ENCODE measurements around the gene PTPN4.

PTPN4 gene

GRCh38 chr2:119818792-119819191 is 59.1 kb downstream of the PTPN4 start:
- DNase-seq, result no peak

- no peak for DNase-seq
These were observed 60.1 kb downstream of the PTPN4 start for GRCh38 chr2:119819846-119820245.

GRCh38 chr2:119820275-119820674 is 60.6 kb downstream of the PTPN4 start:
- DNase-seq, result no peak

GRCh38 chr2:119821266-119821665 is 61.5 kb downstream of the PTPN4 start:
- DNase-seq, result no peak

- peak; percentile 14 for DNase-seq
These were observed 64.1 kb downstream of the PTPN4 start for GRCh38 chr2:119823734-119824334.

- peak; percentile 14 for DNase-seq
These were observed 66.7 kb downstream of the PTPN4 start for GRCh38 chr2:119826370-119826961.

- DNase-seq, result no peak
These were observed 68.3 kb downstream of the PTPN4 start for GRCh38 chr2:119827866-119828507.

- DNase-seq, result no peak
These were observed 76.9 kb downstream of the PTPN4 start for GRCh38 chr2:119836455-119837142.

GRCh38 chr2:119837350-119837749 is 77.6 kb downstream of the PTPN4 start:
- no peak for DNase-seq

GRCh38 chr2:119837759-119838158 is 78.0 kb downstream of the PTPN4 start:
- no peak for DNase-seq

GRCh38 chr2:119838179-119838578 is 78.5 kb downstream of the PTPN4 start:
- DNase-seq, result no peak

- DNase-seq, result no peak
These were observed 81.8 kb downstream of the PTPN4 start for GRCh38 chr2:119841550-119841949.

- DNase-seq, result no peak
These were observed 86.3 kb downstream of the PTPN4 start for GRCh38 chr2:119846021-119846420.

GRCh38 chr2:119849838-119850565 is 90.3 kb downstream of the PTPN4 start:
- no peak for DNase-seq

GRCh38 chr2:119852214-119852613 is 92.5 kb downstream of the PTPN4 start:
- no peak for DNase-seq

- DNase-seq, result no peak
These were observed 94.2 kb downstream of the PTPN4 start for GRCh38 chr2:119853777-119854399.

- DNase-seq, result no peak
These were observed 96.8 kb downstream of the PTPN4 start for GRCh38 chr2:119856469-119856901.

- no peak for DNase-seq
These were observed 98.0 kb downstream of the PTPN4 start for GRCh38 chr2:119857742-119858141.

GRCh38 chr2:119859528-119859927 is 99.8 kb downstream of the PTPN4 start:
- peak; percentile 1 for DNase-seq

GRCh38 chr2:119860924-119861323 is 101.2 kb downstream of the PTPN4 start:
- no peak for DNase-seq

GRCh38 chr2:119862127-119862889 is 102.6 kb downstream of the PTPN4 start:
- no peak for DNase-seq

- DNase-seq, result peak; percentile 3
These were observed 104.6 kb downstream of the PTPN4 start for GRCh38 chr2:119864318-119864717.
